ENCODE data around the gene PTPRK. TPM values are rescaled to one million over a fixed set of nuclear protein-coding genes. Genes with fewer than 3 reads are reported as not detected.

The PTPRK gene
- total RNA-seq, 2 donors from 2014 or later: 29.6 to 30.2 TPM

GRCh38 chr6:128336436-128337095, 183.8 kb downstream of the PTPRK start:
- DNase-seq (no peak), ATAC-seq (no peak)
- intact Hi-C loops (cut with DNase I): loop anchor here in 1 of 2 donors (10.0 kb wide), 1 partner anchor 178 kb away; no protein-coding TSS in a partner anchor

- no peak for ATAC-seq
- intact Hi-C loops (cut with DNase I): loop anchor here in 1 of 2 donors (10.0 kb wide), 1 partner anchor 179 kb away; no protein-coding TSS in a partner anchor
These were observed 184.4 kb downstream of the PTPRK start for GRCh38 chr6:128335963-128336362.

GRCh38 chr6:128333581-128334223, 186.7 kb downstream of the PTPRK start:
- DNase-seq (no peak), ATAC-seq (peak in 1 of 2 donors; percentile 26)
- intact Hi-C loops (cut with DNase I): loop anchor here in 1 of 2 donors (10.0 kb wide), 1 partner anchor 181 kb away; no protein-coding TSS in a partner anchor

More at GRCh38 chr6:128335963-128336362, 184.4 kb downstream of the PTPRK start:
- no peak for DNase-seq

- DNase-seq: no peak
- ATAC-seq: peak in 1 of 2 donors; percentile 38
- intact Hi-C loops (cut with DNase I): no loop called here
These were observed 192.5 kb downstream of the PTPRK start for GRCh38 chr6:128327890-128328289.

GRCh38 chr6:128323011-128323410, 197.4 kb downstream of the PTPRK start:
- ATAC-seq (no peak), DNase-seq (no peak)
- intact Hi-C loops (cut with DNase I): no loop called here

GRCh38 chr6:128319946-128320345, 200.5 kb downstream of the PTPRK start:
- intact Hi-C loops (cut with DNase I): no loop called here
- ATAC-seq (no peak), DNase-seq (no peak)

GRCh38 chr6:128319157-128319556, 201.2 kb downstream of the PTPRK start:
- intact Hi-C loops (cut with DNase I): no loop called here
- ATAC-seq: no peak
- DNase-seq: no peak

GRCh38 chr6:128316258-128316929, 204.0 kb downstream of the PTPRK start:
- no peak for ATAC-seq
- intact Hi-C loops (cut with DNase I): no loop called here
- no peak for DNase-seq

GRCh38 chr6:128314190-128314589, 206.2 kb downstream of the PTPRK start:
- ATAC-seq (no peak), DNase-seq (no peak)
- intact Hi-C loops (cut with DNase I): no loop called here

- intact Hi-C loops (cut with DNase I): no loop called here
- DNase-seq (no peak), ATAC-seq (no peak)
These were observed 208.3 kb downstream of the PTPRK start for GRCh38 chr6:128311944-128312570.

GRCh38 chr6:128310451-128310850, 209.9 kb downstream of the PTPRK start:
- ATAC-seq (no peak), DNase-seq (no peak)
- intact Hi-C loops (cut with DNase I): no loop called here

GRCh38 chr6:128307671-128308070, 212.7 kb downstream of the PTPRK start:
- no peak for DNase-seq
- intact Hi-C loops (cut with DNase I): no loop called here
- ATAC-seq: no peak

- intact Hi-C loops (cut with DNase I): no loop called here
- no peak for ATAC-seq
- DNase-seq: no peak
These were observed 214.4 kb downstream of the PTPRK start for GRCh38 chr6:128305976-128306375.

- intact Hi-C loops (cut with DNase I): no loop called here
- DNase-seq (no peak), ATAC-seq (no peak)
These were observed 215.2 kb downstream of the PTPRK start for GRCh38 chr6:128305228-128305627.

- no peak for ATAC-seq
- DNase-seq: no peak
- intact Hi-C loops (cut with DNase I): no loop called here
These were observed 216.5 kb downstream of the PTPRK start for GRCh38 chr6:128303870-128304269.

GRCh38 chr6:128302942-128303341, 217.5 kb downstream of the PTPRK start:
- DNase-seq: no peak
- intact Hi-C loops (cut with DNase I): no loop called here
- no peak for ATAC-seq

- ATAC-seq: no peak
- DNase-seq: no peak
- intact Hi-C loops (cut with DNase I): no loop called here
These were observed 224.7 kb downstream of the PTPRK start for GRCh38 chr6:128295670-128296069.

GRCh38 chr6:128290221-128290620, 230.2 kb downstream of the PTPRK start:
- no peak for DNase-seq
- intact Hi-C loops (cut with DNase I): no loop called here
- ATAC-seq: no peak

- DNase-seq: no peak
- ATAC-seq: no peak
- intact Hi-C loops (cut with DNase I): no loop called here
These were observed 236.3 kb downstream of the PTPRK start for GRCh38 chr6:128284128-128284527.

- no peak for DNase-seq
- ATAC-seq: peak in 1 of 2 donors; percentile 68
- intact Hi-C loops (cut with DNase I): no loop called here
These were observed 237.4 kb downstream of the PTPRK start for GRCh38 chr6:128282961-128283360.

Data from left cardiac atrium (tissue), 4 donors.